Kidney epithelial cell (primary cell): ENCODE data around the gene CDK3. TPM values are rescaled to one million over a fixed set of nuclear protein-coding genes. Genes with fewer than 3 reads are reported as not detected.

Source experiments
- DNase-seq: peaks from one replicate; pipeline ENCODE4 v3.0.0-alpha.2; 2010; ENCODE audit warnings: low read depth
- H3K27me3 ChIP-seq: 2 replicates; pipeline ENCODE4 v1.6.0; 2011; ENCODE audit warnings: low read length; ENCODE audit not compliant: control insufficient read depth, insufficient read depth
- H3K36me3 ChIP-seq: 2 replicates; pipeline ENCODE4 v1.5.1; 2011; ENCODE audit warnings: low read length; ENCODE audit not compliant: control insufficient read depth, insufficient read depth
- H3K4me3 ChIP-seq: 2 replicates; pipeline ENCODE4 v1.5.1; 2011; ENCODE audit warnings: low read depth, mild to moderate bottlenecking, control low read depth, low read length
- CTCF ChIP-seq: IDR thresholded peaks from 2 replicates; pipeline ENCODE4 v1.5.1; 2011; ENCODE audit warnings: mild to moderate bottlenecking, moderate library complexity, low read length, control low read depth, inconsistent platforms; ENCODE audit not compliant: insufficient read depth, poor library complexity, severe bottlenecking
- total RNA-seq: library from RNA; depleted of rRNA; stranded (reverse); fragments of >200 nt; gene quantifications from 2 replicates; pipeline ENCODE4 v1.2.3, GENCODE V29; 2015

CDK3 gene
- total RNA-seq, 1 donor from 2014 or later, result 7.4 TPM

GRCh38 chr17:75998327-75998795 lies 2.3 kb upstream of the CDK3 start:
- no peaks in the 10 kb centered on the region for H3K27me3 ChIP-seq
- no peaks in the 10 kb centered on the region for H3K36me3 ChIP-seq
- no peak for DNase-seq
- H3K4me3 ChIP-seq, result no peak overlapping the region
- no peak for TF ChIP-seq CTCF

- no peak for DNase-seq
- no peaks in the 10 kb centered on the region for H3K36me3 ChIP-seq
- peak; percentile 91 for TF ChIP-seq CTCF
- no peak overlapping the region for H3K4me3 ChIP-seq
- H3K27me3 ChIP-seq, result no peaks in the 10 kb centered on the region
These were observed 470 bp upstream of the CDK3 start for GRCh38 chr17:76000016-76000754.

- TF ChIP-seq CTCF, result no peak
- H3K4me3 ChIP-seq, result no peak overlapping the region
- DNase-seq, result no peak
These were observed 1.4 kb downstream of the CDK3 start for GRCh38 chr17:76002100-76002499.

GRCh38 chr17:76003915-76004314 lies 3.3 kb downstream of the CDK3 start:
- no peak overlapping the region for H3K4me3 ChIP-seq
- no peaks in the 10 kb centered on the region for H3K27me3 ChIP-seq
- no peaks in the 10 kb centered on the region for H3K36me3 ChIP-seq
- DNase-seq, result no peak
- TF ChIP-seq CTCF, result no peak

More at GRCh38 chr17:76002100-76002499, 1.4 kb downstream of the CDK3 start:
- no peaks in the 10 kb centered on the region for H3K36me3 ChIP-seq
- no peaks in the 10 kb centered on the region for H3K27me3 ChIP-seq

- TF ChIP-seq CTCF, result no peak
- H3K4me3 ChIP-seq, result no peak overlapping the region
- peak; percentile 52 for DNase-seq
- H3K27me3 ChIP-seq, result no peaks in the 10 kb centered on the region
- no peaks in the 10 kb centered on the region for H3K36me3 ChIP-seq
These were observed 4.2 kb downstream of the CDK3 start for GRCh38 chr17:76004750-76005262.
